HepG2 (cell line): Measurements from ENCODE around the gene CHRNB1. TPM values are rescaled to one million over a fixed set of nuclear protein-coding genes. Genes with fewer than 3 reads are reported as not detected.
A peak's percentile ranks its signal among the peaks of the same experiment; 100 is the strongest.

ENCODE experiments used
- ATRX ChIP-seq: sonication (generic); formaldehyde crosslinking; IDR thresholded peaks from 2 replicates; pipeline ENCODE4 v1.4.0; 2020; ENCODE audit warnings: missing genetic modification reagents, borderline replicate concordance
- ELF1 ChIP-seq: sonication (generic); formaldehyde crosslinking; IDR thresholded peaks from 2 replicates; pipeline ENCODE4 v1.4.0; 2020; ENCODE audit warnings: missing genetic modification reagents
- HNRNPUL1 ChIP-seq: fragments of 200-400 bp; formaldehyde crosslinking; IDR thresholded peaks from 2 replicates; pipeline ENCODE4 v1.6.1; 2017; ENCODE audit warnings: low read depth, mild to moderate bottlenecking, low read length, moderate library complexity
- PHB2 ChIP-seq: fragments of 450-650 bp; IDR thresholded peaks from 2 replicates; pipeline ENCODE4 v1.6.1; 2018; ENCODE audit not compliant: partially characterized antibody
- ZNF138 ChIP-seq: sonication (generic); formaldehyde crosslinking; IDR thresholded peaks from 2 replicates; pipeline ENCODE4 v1.5.0; 2020; ENCODE audit warnings: mild to moderate bottlenecking, low read depth, missing genetic modification reagents
- ZNF672 ChIP-seq: sonication (generic); formaldehyde crosslinking; IDR thresholded peaks from 2 replicates; pipeline ENCODE4 v1.8.1; 2022; ENCODE audit warnings: missing genetic modification reagents
- ZNF737 ChIP-seq: sonication (generic); formaldehyde crosslinking; IDR thresholded peaks from 2 replicates; pipeline ENCODE4 v1.5.0; 2020; ENCODE audit warnings: missing genetic modification reagents, mild to moderate bottlenecking, borderline replicate concordance
- polyA plus RNA-seq, 8 experiments: library from polyadenylated mRNA; depleted of rRNA in 3 of 8; stranded (reverse) in 7 of 8; unstranded in 1 of 8; fragments of >200 nt; fragmentation: Illumina TruSeq in 4 of 8; extraction: Trizol in 4 of 8; gene quantifications; 2 replicates each; pipeline versions ENCODE4 v1.2.1 to v1.2.3, GENCODE V29; 2011 to 2016; ENCODE audit warnings: low read depth in 4 of 8, missing spikeins in 1 of 8, mixed read lengths in 1 of 8; ENCODE audit not compliant: insufficient read depth in 1 of 8
- total RNA-seq, 5 experiments: library from RNA; depleted of rRNA; stranded (reverse); fragments of >200 nt; fragmentation: Illumina TruSeq; extraction: Trizol; gene quantifications; 2 replicates each; pipeline ENCODE4 v1.2.3, GENCODE V29; 2016; ENCODE audit warnings: low read depth in 1 of 5
- TF ChIP-seq, protein P1 (sequence below): sonication (generic); formaldehyde crosslinking; IDR thresholded peaks from 2 replicates; pipeline ENCODE4 v1.5.0; 2020; ENCODE audit warnings: mild to moderate bottlenecking, missing genetic modification reagents
- TF ChIP-seq, protein P2 (sequence below): sonication (generic); formaldehyde crosslinking; IDR thresholded peaks from 2 replicates; pipeline ENCODE4 v1.4.0; 2020; ENCODE audit warnings: missing genetic modification reagents, mild to moderate bottlenecking, borderline replicate concordance
- TF ChIP-seq, protein P3 (sequence below): sonication (generic); formaldehyde crosslinking; IDR thresholded peaks from 2 replicates; pipeline ENCODE4 v1.4.0; 2020; ENCODE audit warnings: mild to moderate bottlenecking, missing genetic modification reagents
- TF ChIP-seq, protein P4 (sequence below): fragments of 450-650 bp; IDR thresholded peaks from 2 replicates; pipeline ENCODE4 v1.6.1; 2017; ENCODE audit warnings: mild to moderate bottlenecking
- TF ChIP-seq, protein P5 (sequence below): sonication (generic); formaldehyde crosslinking; IDR thresholded peaks from 2 replicates; pipeline ENCODE4 v1.5.1; 2020; ENCODE audit warnings: missing genetic modification reagents, mild to moderate bottlenecking, borderline replicate concordance

CHRNB1 gene
- total and polyA plus RNA-seq, 2 of the 13 experiments (the other 11 are each of a cell fraction or from before 2014, with no cell fraction given), result 5.4 to 33.7 TPM

DNA sequence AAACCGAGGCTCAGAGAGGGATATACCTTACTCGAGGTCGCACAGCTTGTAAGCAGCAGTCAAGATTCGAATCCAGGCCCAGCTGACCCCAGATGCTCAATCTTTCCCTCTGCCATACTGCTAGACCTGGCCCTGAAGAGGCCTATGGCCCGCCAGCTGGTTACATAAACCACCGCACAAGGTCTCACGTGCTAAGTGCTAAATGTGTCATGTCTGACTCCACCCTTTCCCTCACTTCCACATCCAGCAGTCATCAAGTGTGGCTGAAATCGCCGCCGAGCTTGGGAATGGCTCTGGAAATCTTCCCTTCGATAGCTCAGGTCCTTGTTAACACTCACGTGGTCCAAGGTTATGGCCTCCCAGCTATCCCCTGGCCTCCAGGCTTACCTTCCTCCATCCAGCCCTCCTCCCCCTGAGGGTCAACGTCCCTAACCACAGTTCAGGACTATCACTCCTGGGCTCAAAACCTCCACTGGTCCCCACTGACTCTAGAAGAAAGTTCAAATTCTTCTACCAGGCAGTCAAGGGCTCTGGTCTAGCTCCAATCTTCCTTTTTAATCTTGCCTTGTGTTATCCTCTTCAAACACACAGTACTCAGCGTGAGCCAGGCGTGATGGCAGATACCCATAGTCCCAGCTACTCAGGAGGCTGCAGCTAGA, 31.0 kb downstream of the CHRNB1 start (continued):
- TF ChIP-seq, protein P1, sequence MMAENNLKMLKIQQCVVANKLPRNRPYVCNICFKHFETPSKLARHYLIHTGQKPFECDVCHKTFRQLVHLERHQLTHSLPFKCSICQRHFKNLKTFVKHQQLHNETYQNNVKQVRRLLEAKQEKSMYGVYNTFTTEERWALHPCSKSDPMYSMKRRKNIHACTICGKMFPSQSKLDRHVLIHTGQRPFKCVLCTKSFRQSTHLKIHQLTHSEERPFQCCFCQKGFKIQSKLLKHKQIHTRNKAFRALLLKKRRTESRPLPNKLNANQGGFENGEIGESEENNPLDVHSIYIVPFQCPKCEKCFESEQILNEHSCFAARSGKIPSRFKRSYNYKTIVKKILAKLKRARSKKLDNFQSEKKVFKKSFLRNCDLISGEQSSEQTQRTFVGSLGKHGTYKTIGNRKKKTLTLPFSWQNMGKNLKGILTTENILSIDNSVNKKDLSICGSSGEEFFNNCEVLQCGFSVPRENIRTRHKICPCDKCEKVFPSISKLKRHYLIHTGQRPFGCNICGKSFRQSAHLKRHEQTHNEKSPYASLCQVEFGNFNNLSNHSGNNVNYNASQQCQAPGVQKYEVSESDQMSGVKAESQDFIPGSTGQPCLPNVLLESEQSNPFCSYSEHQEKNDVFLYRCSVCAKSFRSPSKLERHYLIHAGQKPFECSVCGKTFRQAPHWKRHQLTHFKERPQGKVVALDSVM, result peak; percentile 93
- TF ChIP-seq, protein P2, sequence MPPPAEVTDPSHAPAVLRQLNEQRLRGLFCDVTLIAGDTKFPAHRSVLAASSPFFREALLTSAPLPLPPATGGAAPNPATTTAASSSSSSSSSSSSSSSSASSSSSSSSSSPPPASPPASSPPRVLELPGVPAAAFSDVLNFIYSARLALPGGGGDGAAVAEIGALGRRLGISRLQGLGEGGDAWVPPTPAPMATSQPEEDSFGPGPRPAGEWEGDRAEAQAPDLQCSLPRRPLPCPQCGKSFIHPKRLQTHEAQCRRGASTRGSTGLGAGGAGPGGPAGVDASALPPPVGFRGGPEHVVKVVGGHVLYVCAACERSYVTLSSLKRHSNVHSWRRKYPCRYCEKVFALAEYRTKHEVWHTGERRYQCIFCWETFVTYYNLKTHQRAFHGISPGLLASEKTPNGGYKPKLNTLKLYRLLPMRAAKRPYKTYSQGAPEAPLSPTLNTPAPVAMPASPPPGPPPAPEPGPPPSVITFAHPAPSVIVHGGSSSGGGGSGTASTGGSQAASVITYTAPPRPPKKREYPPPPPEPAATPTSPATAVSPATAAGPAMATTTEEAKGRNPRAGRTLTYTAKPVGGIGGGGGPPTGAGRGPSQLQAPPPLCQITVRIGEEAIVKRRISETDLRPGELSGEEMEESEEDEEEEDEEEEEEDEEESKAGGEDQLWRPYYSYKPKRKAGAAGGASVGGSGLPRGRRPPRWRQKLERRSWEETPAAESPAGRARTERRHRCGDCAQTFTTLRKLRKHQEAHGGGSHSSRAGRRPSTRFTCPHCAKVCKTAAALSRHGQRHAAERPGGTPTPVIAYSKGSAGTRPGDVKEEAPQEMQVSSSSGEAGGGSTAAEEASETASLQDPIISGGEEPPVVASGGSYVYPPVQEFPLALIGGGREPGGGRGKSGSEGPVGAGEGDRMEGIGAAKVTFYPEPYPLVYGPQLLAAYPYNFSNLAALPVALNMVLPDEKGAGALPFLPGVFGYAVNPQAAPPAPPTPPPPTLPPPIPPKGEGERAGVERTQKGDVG (CRISPR knock-in tag), result no peak
- no peak for TF ChIP-seq ELF1
- no peak for TF ChIP-seq ZNF737 (CRISPR knock-in tag)
- TF ChIP-seq, protein P3, sequence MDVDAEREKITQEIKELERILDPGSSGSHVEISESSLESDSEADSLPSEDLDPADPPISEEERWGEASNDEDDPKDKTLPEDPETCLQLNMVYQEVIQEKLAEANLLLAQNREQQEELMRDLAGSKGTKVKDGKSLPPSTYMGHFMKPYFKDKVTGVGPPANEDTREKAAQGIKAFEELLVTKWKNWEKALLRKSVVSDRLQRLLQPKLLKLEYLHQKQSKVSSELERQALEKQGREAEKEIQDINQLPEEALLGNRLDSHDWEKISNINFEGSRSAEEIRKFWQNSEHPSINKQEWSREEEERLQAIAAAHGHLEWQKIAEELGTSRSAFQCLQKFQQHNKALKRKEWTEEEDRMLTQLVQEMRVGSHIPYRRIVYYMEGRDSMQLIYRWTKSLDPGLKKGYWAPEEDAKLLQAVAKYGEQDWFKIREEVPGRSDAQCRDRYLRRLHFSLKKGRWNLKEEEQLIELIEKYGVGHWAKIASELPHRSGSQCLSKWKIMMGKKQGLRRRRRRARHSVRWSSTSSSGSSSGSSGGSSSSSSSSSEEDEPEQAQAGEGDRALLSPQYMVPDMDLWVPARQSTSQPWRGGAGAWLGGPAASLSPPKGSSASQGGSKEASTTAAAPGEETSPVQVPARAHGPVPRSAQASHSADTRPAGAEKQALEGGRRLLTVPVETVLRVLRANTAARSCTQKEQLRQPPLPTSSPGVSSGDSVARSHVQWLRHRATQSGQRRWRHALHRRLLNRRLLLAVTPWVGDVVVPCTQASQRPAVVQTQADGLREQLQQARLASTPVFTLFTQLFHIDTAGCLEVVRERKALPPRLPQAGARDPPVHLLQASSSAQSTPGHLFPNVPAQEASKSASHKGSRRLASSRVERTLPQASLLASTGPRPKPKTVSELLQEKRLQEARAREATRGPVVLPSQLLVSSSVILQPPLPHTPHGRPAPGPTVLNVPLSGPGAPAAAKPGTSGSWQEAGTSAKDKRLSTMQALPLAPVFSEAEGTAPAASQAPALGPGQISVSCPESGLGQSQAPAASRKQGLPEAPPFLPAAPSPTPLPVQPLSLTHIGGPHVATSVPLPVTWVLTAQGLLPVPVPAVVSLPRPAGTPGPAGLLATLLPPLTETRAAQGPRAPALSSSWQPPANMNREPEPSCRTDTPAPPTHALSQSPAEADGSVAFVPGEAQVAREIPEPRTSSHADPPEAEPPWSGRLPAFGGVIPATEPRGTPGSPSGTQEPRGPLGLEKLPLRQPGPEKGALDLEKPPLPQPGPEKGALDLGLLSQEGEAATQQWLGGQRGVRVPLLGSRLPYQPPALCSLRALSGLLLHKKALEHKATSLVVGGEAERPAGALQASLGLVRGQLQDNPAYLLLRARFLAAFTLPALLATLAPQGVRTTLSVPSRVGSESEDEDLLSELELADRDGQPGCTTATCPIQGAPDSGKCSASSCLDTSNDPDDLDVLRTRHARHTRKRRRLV, result no peak
- TF ChIP-seq, protein P4, sequence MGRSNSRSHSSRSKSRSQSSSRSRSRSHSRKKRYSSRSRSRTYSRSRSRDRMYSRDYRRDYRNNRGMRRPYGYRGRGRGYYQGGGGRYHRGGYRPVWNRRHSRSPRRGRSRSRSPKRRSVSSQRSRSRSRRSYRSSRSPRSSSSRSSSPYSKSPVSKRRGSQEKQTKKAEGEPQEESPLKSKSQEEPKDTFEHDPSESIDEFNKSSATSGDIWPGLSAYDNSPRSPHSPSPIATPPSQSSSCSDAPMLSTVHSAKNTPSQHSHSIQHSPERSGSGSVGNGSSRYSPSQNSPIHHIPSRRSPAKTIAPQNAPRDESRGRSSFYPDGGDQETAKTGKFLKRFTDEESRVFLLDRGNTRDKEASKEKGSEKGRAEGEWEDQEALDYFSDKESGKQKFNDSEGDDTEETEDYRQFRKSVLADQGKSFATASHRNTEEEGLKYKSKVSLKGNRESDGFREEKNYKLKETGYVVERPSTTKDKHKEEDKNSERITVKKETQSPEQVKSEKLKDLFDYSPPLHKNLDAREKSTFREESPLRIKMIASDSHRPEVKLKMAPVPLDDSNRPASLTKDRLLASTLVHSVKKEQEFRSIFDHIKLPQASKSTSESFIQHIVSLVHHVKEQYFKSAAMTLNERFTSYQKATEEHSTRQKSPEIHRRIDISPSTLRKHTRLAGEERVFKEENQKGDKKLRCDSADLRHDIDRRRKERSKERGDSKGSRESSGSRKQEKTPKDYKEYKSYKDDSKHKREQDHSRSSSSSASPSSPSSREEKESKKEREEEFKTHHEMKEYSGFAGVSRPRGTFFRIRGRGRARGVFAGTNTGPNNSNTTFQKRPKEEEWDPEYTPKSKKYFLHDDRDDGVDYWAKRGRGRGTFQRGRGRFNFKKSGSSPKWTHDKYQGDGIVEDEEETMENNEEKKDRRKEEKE, result no peak
- TF ChIP-seq HNRNPUL1, result no peak
- TF ChIP-seq ZNF138 (CRISPR knock-in tag), result no peak
- no peak for TF ChIP-seq ATRX
- TF ChIP-seq, protein P5, sequence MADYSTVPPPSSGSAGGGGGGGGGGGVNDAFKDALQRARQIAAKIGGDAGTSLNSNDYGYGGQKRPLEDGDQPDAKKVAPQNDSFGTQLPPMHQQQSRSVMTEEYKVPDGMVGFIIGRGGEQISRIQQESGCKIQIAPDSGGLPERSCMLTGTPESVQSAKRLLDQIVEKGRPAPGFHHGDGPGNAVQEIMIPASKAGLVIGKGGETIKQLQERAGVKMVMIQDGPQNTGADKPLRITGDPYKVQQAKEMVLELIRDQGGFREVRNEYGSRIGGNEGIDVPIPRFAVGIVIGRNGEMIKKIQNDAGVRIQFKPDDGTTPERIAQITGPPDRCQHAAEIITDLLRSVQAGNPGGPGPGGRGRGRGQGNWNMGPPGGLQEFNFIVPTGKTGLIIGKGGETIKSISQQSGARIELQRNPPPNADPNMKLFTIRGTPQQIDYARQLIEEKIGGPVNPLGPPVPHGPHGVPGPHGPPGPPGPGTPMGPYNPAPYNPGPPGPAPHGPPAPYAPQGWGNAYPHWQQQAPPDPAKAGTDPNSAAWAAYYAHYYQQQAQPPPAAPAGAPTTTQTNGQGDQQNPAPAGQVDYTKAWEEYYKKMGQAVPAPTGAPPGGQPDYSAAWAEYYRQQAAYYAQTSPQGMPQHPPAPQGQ (CRISPR knock-in tag), result no peak
- no peak for TF ChIP-seq ZNF672
- TF ChIP-seq PHB2, result no peak
